ENCODE data around the gene CLIC6. TPM values are rescaled to one million over a fixed set of nuclear protein-coding genes. Genes with fewer than 3 reads are reported as not detected.

The CLIC6 gene
- total and polyA plus RNA-seq, 4 donors, result 0.19 to 19.0 (median 1.4) TPM

DNA sequence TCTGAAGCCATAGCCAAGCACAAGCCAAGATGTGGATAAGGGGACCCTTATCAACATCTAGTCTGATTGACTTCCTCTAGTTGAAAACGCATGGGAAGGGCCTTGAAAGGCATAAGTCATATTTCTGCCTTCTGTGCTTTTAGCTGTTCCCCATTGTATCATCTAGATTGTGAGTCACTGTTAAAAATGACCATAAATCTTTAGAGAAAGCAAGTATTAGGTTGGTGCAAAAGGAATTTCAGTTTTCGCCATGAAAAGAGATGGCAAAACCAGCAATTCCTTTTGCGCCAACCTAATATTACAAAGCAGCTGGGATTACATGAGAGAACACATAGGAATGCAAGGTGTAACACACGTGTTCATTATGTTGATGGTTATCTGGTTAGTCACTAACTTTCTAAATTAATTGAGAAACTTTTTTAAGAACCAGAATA is 63.6 kb downstream of the CLIC6 start:
- no peaks in the 10 kb centered on the region for H3K36me3 ChIP-seq (ENCODE audit: control insufficient read depth, insufficient read depth, low read length)
- H3K4me1 ChIP-seq (ENCODE audit: control insufficient read depth, insufficient read depth, low read length), result no peaks in the 10 kb centered on the region
- no peaks in the 10 kb centered on the region for H3K9me3 ChIP-seq (ENCODE audit: control insufficient read depth, insufficient read depth, low read length)
- no CpG with 5 or more reads among the region's 4 CpGs for WGBS (ENCODE audit: insufficient coverage)
- DNase-seq (ENCODE audit: low read depth in 4 of 6, low spot score in 6 of 6), result no peak
- no peak overlapping the region for H3K4me3 ChIP-seq (ENCODE audit: low read depth, low read length)
- H3K27me3 ChIP-seq (ENCODE audit: control insufficient read depth, insufficient read depth, low read length), result no peaks in the 10 kb centered on the region
- H3K27ac ChIP-seq (ENCODE audit: low read depth, low read length), result no peak overlapping the region

GRCh38 chr21:34733852-34734251 is 65.1 kb downstream of the CLIC6 start:
- no peak for DNase-seq (ENCODE audit: low read depth in 4 of 6, low spot score in 6 of 6)
- Histone ChIP-seq H3K4me3 (ENCODE audit: low read depth, low read length) (no peak overlapping the region), H3K4me1 (ENCODE audit: control insufficient read depth, insufficient read depth, low read length) (no peaks in the 10 kb centered on the region), H3K27ac (ENCODE audit: low read depth, low read length) (no peak overlapping the region), H3K27me3 (ENCODE audit: control insufficient read depth, insufficient read depth, low read length) (no peaks in the 10 kb centered on the region), H3K9me3 (ENCODE audit: control insufficient read depth, insufficient read depth, low read length) (no peaks in the 10 kb centered on the region), H3K36me3 (ENCODE audit: control insufficient read depth, insufficient read depth, low read length) (no peaks in the 10 kb centered on the region)
- WGBS (ENCODE audit: insufficient coverage), result 100% methylated on average over 2 of the region's 4 CpGs

DNA sequence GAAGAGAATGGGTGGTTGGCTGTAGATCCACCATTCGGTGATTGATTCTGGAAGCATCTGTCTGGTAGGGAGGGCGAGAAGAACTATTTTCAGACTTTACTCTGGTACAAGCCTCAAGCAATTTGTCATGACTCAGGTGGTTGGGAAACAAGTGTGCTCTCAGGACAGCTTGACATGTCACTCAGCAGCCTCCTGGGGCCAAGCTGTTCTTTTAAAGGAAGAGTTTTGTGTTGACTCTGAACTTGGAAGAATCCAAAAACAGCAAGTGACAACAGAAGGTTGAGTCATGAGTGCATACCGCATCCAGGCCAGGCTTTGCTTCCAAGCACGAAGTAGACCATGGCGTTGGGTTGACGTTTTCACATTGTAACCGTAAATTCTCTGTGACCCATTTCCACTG is 65.9 kb downstream of the CLIC6 start:
- H3K9me3 ChIP-seq (ENCODE audit: control insufficient read depth, insufficient read depth, low read length), result no peaks in the 10 kb centered on the region
- H3K36me3 ChIP-seq (ENCODE audit: control insufficient read depth, insufficient read depth, low read length), result no peaks in the 10 kb centered on the region
- H3K27me3 ChIP-seq (ENCODE audit: control insufficient read depth, insufficient read depth, low read length), result no peaks in the 10 kb centered on the region
- WGBS (ENCODE audit: insufficient coverage), result 93% methylated on average over 3 of the region's 7 CpGs
- no peak for DNase-seq (ENCODE audit: low read depth in 4 of 6, low spot score in 6 of 6)
- no peaks in the 10 kb centered on the region for H3K4me1 ChIP-seq (ENCODE audit: control insufficient read depth, insufficient read depth, low read length)
- H3K27ac ChIP-seq (ENCODE audit: low read depth, low read length), result no peak overlapping the region
- no peak overlapping the region for H3K4me3 ChIP-seq (ENCODE audit: low read depth, low read length)

DNA sequence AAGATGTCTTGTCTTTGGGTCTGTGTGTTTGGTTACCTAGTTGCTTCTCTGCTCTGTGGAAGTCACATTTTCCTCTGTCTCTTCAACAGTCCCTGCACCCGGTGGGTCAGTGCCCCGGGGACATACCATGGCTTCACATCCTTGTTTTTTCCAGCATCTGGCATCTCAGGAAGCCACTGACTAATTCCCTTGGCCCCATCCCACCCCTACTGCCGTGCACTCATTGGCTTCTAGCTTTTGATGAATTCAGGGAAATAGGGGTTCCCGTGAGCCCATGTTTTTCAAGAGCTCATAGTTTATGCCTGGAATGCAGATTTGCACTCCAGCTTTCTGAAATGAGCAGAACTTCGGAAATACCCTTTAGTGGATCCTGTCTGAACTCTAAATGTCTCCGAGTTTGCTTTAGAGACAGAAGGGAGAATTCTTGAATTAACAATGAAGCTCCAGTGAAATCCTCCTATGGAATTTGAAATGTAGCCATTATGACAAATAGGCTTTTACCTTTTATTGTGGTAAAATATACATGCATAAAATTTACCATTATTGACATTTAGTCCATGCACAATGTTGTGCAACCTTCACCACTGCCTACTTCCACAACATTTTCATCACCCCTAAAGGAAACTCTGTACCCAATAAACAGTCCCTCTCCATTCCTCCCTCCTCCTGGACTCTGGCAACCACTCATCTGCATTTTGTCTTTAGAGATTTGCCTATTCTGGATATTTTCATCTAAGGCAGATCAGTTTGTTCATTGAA is 67.5 kb downstream of the CLIC6 start:
- H3K36me3 ChIP-seq (ENCODE audit: control insufficient read depth, insufficient read depth, low read length), result no peaks in the 10 kb centered on the region
- no peak for DNase-seq (ENCODE audit: low read depth in 4 of 6, low spot score in 6 of 6)
- H3K27ac ChIP-seq (ENCODE audit: low read depth, low read length), result no peak overlapping the region
- no peak overlapping the region for H3K4me3 ChIP-seq (ENCODE audit: low read depth, low read length)
- no peaks in the 10 kb centered on the region for H3K4me1 ChIP-seq (ENCODE audit: control insufficient read depth, insufficient read depth, low read length)
- no peaks in the 10 kb centered on the region for H3K27me3 ChIP-seq (ENCODE audit: control insufficient read depth, insufficient read depth, low read length)
- H3K9me3 ChIP-seq (ENCODE audit: control insufficient read depth, insufficient read depth, low read length), result no peaks in the 10 kb centered on the region
- 92% methylated on average over 3 of the region's 6 CpGs for WGBS (ENCODE audit: insufficient coverage)

GRCh38 chr21:34737115-34737514 is 68.3 kb downstream of the CLIC6 start:
- no peaks in the 10 kb centered on the region for H3K9me3 ChIP-seq (ENCODE audit: control insufficient read depth, insufficient read depth, low read length)
- H3K27ac ChIP-seq (ENCODE audit: low read depth, low read length), result no peak overlapping the region
- peak in 1 of 6 donors; percentile 39 for DNase-seq (ENCODE audit: low read depth in 4 of 6, low spot score in 6 of 6)
- H3K4me3 ChIP-seq (ENCODE audit: low read depth, low read length), result no peak overlapping the region
- no CpG with 5 or more reads among the region's 3 CpGs for WGBS (ENCODE audit: insufficient coverage)
- no peaks in the 10 kb centered on the region for H3K36me3 ChIP-seq (ENCODE audit: control insufficient read depth, insufficient read depth, low read length)
- no peaks in the 10 kb centered on the region for H3K4me1 ChIP-seq (ENCODE audit: control insufficient read depth, insufficient read depth, low read length)
- H3K27me3 ChIP-seq (ENCODE audit: control insufficient read depth, insufficient read depth, low read length), result no peaks in the 10 kb centered on the region

- H3K4me1 ChIP-seq (ENCODE audit: control insufficient read depth, insufficient read depth, low read length), result no peaks in the 10 kb centered on the region
- H3K4me3 ChIP-seq (ENCODE audit: low read depth, low read length), result no peak overlapping the region
- DNase-seq (ENCODE audit: low read depth in 4 of 6, low spot score in 6 of 6), result no peak
- H3K27me3 ChIP-seq (ENCODE audit: control insufficient read depth, insufficient read depth, low read length), result no peaks in the 10 kb centered on the region
- H3K27ac ChIP-seq (ENCODE audit: low read depth, low read length), result no peak overlapping the region
- H3K9me3 ChIP-seq (ENCODE audit: control insufficient read depth, insufficient read depth, low read length), result no peaks in the 10 kb centered on the region
- H3K36me3 ChIP-seq (ENCODE audit: control insufficient read depth, insufficient read depth, low read length), result no peaks in the 10 kb centered on the region
- WGBS (ENCODE audit: insufficient coverage), result 100% methylated on average over 1 of the region's 1 CpG
Observed at GRCh38 chr21:34740198-34740597, 71.4 kb downstream of the CLIC6 start.

DNA sequence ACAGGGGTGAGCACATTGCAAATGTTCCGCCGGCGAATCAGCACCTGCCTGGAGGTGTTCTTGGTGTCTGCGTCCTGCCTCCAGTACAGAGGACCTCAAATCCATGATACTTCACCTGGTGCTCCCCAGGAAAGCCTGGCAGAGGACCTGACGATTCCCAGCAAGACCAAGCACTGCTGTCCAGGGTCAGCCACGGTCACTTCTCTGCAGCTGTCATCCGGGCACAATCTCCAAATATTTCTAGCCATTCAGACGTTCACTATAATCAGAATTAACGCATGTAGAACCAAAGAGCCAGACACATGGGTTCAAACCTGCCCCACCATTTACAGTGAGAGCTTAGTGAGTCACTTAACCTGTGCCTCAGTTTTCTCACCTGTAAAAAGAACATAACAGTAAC is 74.5 kb downstream of the CLIC6 start:
- Histone ChIP-seq H3K27me3 (ENCODE audit: control insufficient read depth, insufficient read depth, low read length) (no peaks in the 10 kb centered on the region), H3K27ac (ENCODE audit: low read depth, low read length) (no peak overlapping the region), H3K36me3 (ENCODE audit: control insufficient read depth, insufficient read depth, low read length) (no peaks in the 10 kb centered on the region), H3K9me3 (ENCODE audit: control insufficient read depth, insufficient read depth, low read length) (no peaks in the 10 kb centered on the region), H3K4me1 (ENCODE audit: control insufficient read depth, insufficient read depth, low read length) (peaks cover 4% of the 10 kb centered on the region), H3K4me3 (ENCODE audit: low read depth, low read length) (no peak overlapping the region)
- WGBS (ENCODE audit: insufficient coverage), result 94% methylated on average over 8 of the region's 9 CpGs
- no peak for DNase-seq (ENCODE audit: low read depth in 4 of 6, low spot score in 6 of 6)

DNA sequence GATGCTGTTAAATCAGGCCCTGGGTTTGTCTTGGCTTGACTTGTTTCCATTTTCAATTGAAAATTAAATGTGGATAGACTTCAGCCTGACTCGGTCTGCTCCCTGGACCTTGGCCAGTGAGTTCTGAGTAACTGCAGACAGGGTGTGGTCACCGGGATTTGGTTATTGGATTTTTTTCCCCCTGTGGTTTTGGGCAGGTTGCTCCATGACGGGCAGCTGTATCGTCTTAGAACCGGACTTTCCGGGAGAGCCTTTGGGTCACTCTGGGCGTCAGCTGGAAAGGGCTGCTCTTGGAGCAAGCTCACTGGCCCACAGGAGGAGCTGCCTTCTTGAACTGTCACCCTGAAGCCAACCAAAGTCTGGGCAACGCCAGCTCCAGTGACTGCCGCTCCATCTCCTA is 75.0 kb downstream of the CLIC6 start:
- H3K9me3 ChIP-seq (ENCODE audit: control insufficient read depth, insufficient read depth, low read length), result no peaks in the 10 kb centered on the region
- WGBS (ENCODE audit: insufficient coverage), result 77% methylated on average over 9 of the region's 9 CpGs
- peak in 1 of 6 donors; percentile 9 for DNase-seq (ENCODE audit: low read depth in 4 of 6, low spot score in 6 of 6)
- H3K4me1 ChIP-seq (ENCODE audit: control insufficient read depth, insufficient read depth, low read length), result peaks cover 4% of the 10 kb centered on the region
- no peak overlapping the region for H3K27ac ChIP-seq (ENCODE audit: low read depth, low read length)
- no peak overlapping the region for H3K4me3 ChIP-seq (ENCODE audit: low read depth, low read length)
- H3K36me3 ChIP-seq (ENCODE audit: control insufficient read depth, insufficient read depth, low read length), result no peaks in the 10 kb centered on the region
- H3K27me3 ChIP-seq (ENCODE audit: control insufficient read depth, insufficient read depth, low read length), result no peaks in the 10 kb centered on the region

DNA sequence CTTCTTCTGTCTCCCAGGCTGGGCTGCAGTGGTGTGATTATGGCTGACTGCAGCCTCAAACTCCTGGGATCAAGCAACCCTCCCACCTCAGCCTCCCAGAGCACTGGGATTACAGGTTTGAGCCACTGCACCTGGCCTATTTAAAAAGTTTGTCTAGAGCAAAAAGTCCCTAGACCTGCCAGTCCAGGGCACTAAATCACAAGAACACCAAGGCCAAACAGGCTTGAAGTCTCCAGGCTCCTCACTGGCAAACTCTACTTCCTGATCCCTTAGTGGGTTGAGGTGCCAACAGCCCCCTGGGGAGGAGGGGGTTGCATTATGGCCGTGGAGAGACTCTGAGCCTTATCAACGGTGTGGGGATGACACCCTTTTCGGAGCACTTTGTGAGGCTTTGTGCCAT is 76.0 kb downstream of the CLIC6 start:
- Histone ChIP-seq H3K36me3 (ENCODE audit: control insufficient read depth, insufficient read depth, low read length) (no peaks in the 10 kb centered on the region), H3K4me3 (ENCODE audit: low read depth, low read length) (no peak overlapping the region), H3K9me3 (ENCODE audit: control insufficient read depth, insufficient read depth, low read length) (no peaks in the 10 kb centered on the region), H3K4me1 (ENCODE audit: control insufficient read depth, insufficient read depth, low read length) (peaks cover 4% of the 10 kb centered on the region), H3K27me3 (ENCODE audit: control insufficient read depth, insufficient read depth, low read length) (no peaks in the 10 kb centered on the region), H3K27ac (ENCODE audit: low read depth, low read length) (no peak overlapping the region)
- WGBS (ENCODE audit: insufficient coverage), result 22% methylated on average over 3 of the region's 3 CpGs
- DNase-seq (ENCODE audit: low read depth in 4 of 6, low spot score in 6 of 6), result peak in 1 of 6 donors; percentile 1

- Histone ChIP-seq H3K4me3 (ENCODE audit: low read depth, low read length) (no peak overlapping the region), H3K27ac (ENCODE audit: low read depth, low read length) (no peak overlapping the region), H3K27me3 (ENCODE audit: control insufficient read depth, insufficient read depth, low read length) (no peaks in the 10 kb centered on the region), H3K4me1 (ENCODE audit: control insufficient read depth, insufficient read depth, low read length) (peaks cover 4% of the 10 kb centered on the region), H3K36me3 (ENCODE audit: control insufficient read depth, insufficient read depth, low read length) (no peaks in the 10 kb centered on the region), H3K9me3 (ENCODE audit: control insufficient read depth, insufficient read depth, low read length) (no peaks in the 10 kb centered on the region)
- DNase-seq (ENCODE audit: low read depth in 4 of 6, low spot score in 6 of 6), result peak; percentile 35 to 90 (median 54)
- WGBS (ENCODE audit: insufficient coverage), result 61% methylated on average over 18 of the region's 21 CpGs
Observed at GRCh38 chr21:34745557-34746255, 76.9 kb downstream of the CLIC6 start.
